ENCODE results near the gene MXI1. TPM values are rescaled to one million over a fixed set of nuclear protein-coding genes. Genes with fewer than 3 reads are reported as not detected.

The MXI1 gene
- total RNA-seq, 1 experiment from 2014 or later = 11.0 TPM

DNA sequence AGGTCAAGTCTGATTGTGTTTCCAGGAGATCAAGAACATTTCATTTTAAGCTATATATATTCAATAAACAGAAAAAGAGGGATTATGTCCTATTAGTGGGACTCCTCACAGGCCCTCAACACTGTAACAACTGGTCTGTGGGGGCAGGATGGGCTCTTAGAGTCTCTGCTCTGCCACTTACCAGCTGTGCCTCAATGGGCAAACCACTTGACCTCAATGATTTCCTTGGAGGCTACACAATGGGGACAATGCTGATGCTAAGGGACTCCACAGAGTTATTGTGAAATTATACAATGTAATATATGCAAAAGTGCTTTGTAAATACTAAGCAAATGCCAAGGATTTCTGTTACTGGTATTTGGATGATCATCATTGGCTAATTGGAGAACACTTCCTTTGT lies 33.2 kb upstream of the MXI1 start:
- no peaks in the 10 kb centered on the region for H3K27me3 Mint-ChIP-seq (ENCODE audit: insufficient read depth, unreplicated experiment)
- DNase-seq = no peak

DNA sequence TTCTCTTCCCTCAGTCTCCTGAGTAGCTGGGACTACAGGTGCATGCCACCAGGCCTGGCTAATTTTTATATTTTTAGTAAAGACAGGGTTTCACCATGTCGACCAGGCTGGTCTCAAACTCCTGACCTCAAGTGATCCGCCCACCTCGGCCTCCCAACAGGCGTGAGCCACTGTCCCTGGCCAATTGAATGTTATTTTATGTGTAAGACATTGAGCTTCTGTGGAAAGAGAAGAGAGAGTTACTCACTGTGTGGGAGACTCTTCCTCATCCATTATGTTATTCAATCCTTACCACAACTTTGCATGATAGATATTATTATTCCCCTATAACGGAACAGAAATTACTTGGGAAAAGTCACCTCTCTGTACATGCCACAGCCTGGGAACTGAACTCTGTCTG lies 32.6 kb upstream of the MXI1 start:
- TF ChIP-seq, protein P1, sequence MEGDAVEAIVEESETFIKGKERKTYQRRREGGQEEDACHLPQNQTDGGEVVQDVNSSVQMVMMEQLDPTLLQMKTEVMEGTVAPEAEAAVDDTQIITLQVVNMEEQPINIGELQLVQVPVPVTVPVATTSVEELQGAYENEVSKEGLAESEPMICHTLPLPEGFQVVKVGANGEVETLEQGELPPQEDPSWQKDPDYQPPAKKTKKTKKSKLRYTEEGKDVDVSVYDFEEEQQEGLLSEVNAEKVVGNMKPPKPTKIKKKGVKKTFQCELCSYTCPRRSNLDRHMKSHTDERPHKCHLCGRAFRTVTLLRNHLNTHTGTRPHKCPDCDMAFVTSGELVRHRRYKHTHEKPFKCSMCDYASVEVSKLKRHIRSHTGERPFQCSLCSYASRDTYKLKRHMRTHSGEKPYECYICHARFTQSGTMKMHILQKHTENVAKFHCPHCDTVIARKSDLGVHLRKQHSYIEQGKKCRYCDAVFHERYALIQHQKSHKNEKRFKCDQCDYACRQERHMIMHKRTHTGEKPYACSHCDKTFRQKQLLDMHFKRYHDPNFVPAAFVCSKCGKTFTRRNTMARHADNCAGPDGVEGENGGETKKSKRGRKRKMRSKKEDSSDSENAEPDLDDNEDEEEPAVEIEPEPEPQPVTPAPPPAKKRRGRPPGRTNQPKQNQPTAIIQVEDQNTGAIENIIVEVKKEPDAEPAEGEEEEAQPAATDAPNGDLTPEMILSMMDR (IDR thresholded peaks at IDR 0.05; ENCODE audit: insufficient read depth in 1 of 2, low read depth in 1 of 2, low read length in 1 of 2, severe bottlenecking in 1 of 2, unreplicated experiment in 1 of 2) = no peak
- no peak for DNase-seq
- Histone ChIP-seq H3K4me3 (ENCODE audit: low read depth, low read length) (no peak overlapping the region), H3K4me1 (no peaks in the 10 kb centered on the region; the same call in 1 of the 2 replicates), H3K36me3 (ENCODE audit: control insufficient read depth, insufficient read depth, low read length) (no peaks in the 10 kb centered on the region), H3K9me3 (no peaks in the 10 kb centered on the region), H3K27me3 (replicated peaks; ENCODE audit: control insufficient read depth, insufficient read depth, low read length) (no peaks in the 10 kb centered on the region)
- no peak overlapping the region for H3K27ac Mint-ChIP-seq (ENCODE audit: unreplicated experiment)
- ChIA-PET POLR2A (no interaction called here), CTCF (no interaction called here)
- no peak overlapping the region for H3K4me3 Mint-ChIP-seq (ENCODE audit: unreplicated experiment)
- no TSS peak for BruUV-seq (replicated peaks)
- H3K36me3 Mint-ChIP-seq (ENCODE audit: insufficient read depth, unreplicated experiment) = no peaks in the 10 kb centered on the region
- H3K9me3 Mint-ChIP-seq (ENCODE audit: unreplicated experiment) = no peaks in the 10 kb centered on the region
- no peaks in the 10 kb centered on the region for H3K27me3 Mint-ChIP-seq (ENCODE audit: insufficient read depth, unreplicated experiment)
- peaks cover 9% of the 10 kb centered on the region for H3K4me1 Mint-ChIP-seq (ENCODE audit: low read depth, unreplicated experiment)
- intact Hi-C loops (cut with micrococcal nuclease; ENCODE audit: unreplicated experiment) = no loop called here

More for the DNA sequence above, 33.2 kb upstream of the MXI1 start:
- no peak overlapping the region for H3K4me3 ChIP-seq (ENCODE audit: low read depth, low read length)
- TF ChIP-seq, protein P1 (IDR thresholded peaks at IDR 0.05; ENCODE audit: insufficient read depth in 1 of 2, low read depth in 1 of 2, low read length in 1 of 2, severe bottlenecking in 1 of 2, unreplicated experiment in 1 of 2) = no peak
- Mint-ChIP-seq H3K4me1 (ENCODE audit: low read depth, unreplicated experiment) (peaks cover 15% of the 10 kb centered on the region), H3K9me3 (ENCODE audit: unreplicated experiment) (no peaks in the 10 kb centered on the region), H3K36me3 (ENCODE audit: insufficient read depth, unreplicated experiment) (no peaks in the 10 kb centered on the region), H3K4me3 (ENCODE audit: unreplicated experiment) (no peak overlapping the region), H3K27ac (ENCODE audit: unreplicated experiment) (no peak overlapping the region)
- ChIA-PET POLR2A (no interaction called here), CTCF (no interaction called here)
- intact Hi-C loops (cut with micrococcal nuclease; ENCODE audit: unreplicated experiment) = no loop called here
- no TSS peak for BruUV-seq (replicated peaks)
- no peaks in the 10 kb centered on the region for H3K36me3 ChIP-seq (ENCODE audit: control insufficient read depth, insufficient read depth, low read length)
- peaks cover 6% of the 10 kb centered on the region for H3K4me1 ChIP-seq
- H3K27me3 ChIP-seq (replicated peaks; ENCODE audit: control insufficient read depth, insufficient read depth, low read length) = no peaks in the 10 kb centered on the region
- no peaks in the 10 kb centered on the region for H3K9me3 ChIP-seq

DNA sequence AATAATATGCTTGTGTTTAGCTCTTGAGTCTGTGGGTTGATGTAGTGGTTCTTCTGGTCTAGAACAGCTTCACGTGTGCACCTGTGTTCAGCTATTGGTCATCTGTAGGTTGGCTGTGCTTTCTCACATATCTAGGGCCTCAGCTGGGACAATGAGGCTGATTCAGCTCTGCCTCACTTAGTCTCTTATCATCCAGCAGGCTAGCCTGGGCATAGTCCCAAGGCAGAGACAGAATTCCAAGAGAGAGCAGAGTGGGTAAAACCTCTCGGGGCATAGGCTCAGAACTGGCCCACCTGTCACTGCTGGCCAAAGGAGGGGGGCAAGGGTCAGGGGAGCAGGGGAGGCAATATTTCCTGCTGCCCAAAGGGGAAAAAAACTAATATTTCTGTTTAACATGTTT lies 32.0 kb upstream of the MXI1 start:
- Mint-ChIP-seq H3K36me3 (ENCODE audit: insufficient read depth, unreplicated experiment) (no peaks in the 10 kb centered on the region), H3K27ac (ENCODE audit: unreplicated experiment) (no peak overlapping the region), H3K4me1 (ENCODE audit: low read depth, unreplicated experiment) (peaks cover 7% of the 10 kb centered on the region), H3K27me3 (ENCODE audit: insufficient read depth, unreplicated experiment) (no peaks in the 10 kb centered on the region), H3K4me3 (ENCODE audit: unreplicated experiment) (no peak overlapping the region), H3K9me3 (ENCODE audit: unreplicated experiment) (no peaks in the 10 kb centered on the region)
- H3K27me3 ChIP-seq (replicated peaks; ENCODE audit: control insufficient read depth, insufficient read depth, low read length) = no peaks in the 10 kb centered on the region
- DNase-seq = no peak
- intact Hi-C loops (cut with micrococcal nuclease; ENCODE audit: unreplicated experiment) = no loop called here
- peaks cover under 1% of the 10 kb centered on the region; the same call in 1 of the 2 replicates for H3K4me1 ChIP-seq
- CTCF ChIA-PET = no interaction called here
- no peaks in the 10 kb centered on the region for H3K9me3 ChIP-seq
- no peaks in the 10 kb centered on the region for H3K36me3 ChIP-seq (ENCODE audit: control insufficient read depth, insufficient read depth, low read length)
- no peak overlapping the region for H3K4me3 ChIP-seq (ENCODE audit: low read depth, low read length)
- BruUV-seq (replicated peaks) = no TSS peak
- POLR2A ChIA-PET = no interaction called here
- TF ChIP-seq, protein P1 (IDR thresholded peaks at IDR 0.05; ENCODE audit: insufficient read depth in 1 of 2, low read depth in 1 of 2, low read length in 1 of 2, severe bottlenecking in 1 of 2, unreplicated experiment in 1 of 2) = no peak

Data from Caco-2 (cell line).